GM13977 (cell line): ENCODE results near the gene KCTD2.
"Not testable (repeated sequence)": the region's sequence is repeated elsewhere in the genome, so short reads cannot be mapped to it uniquely, and the experiment has no call there.

Source experiments
- DNase-seq: peaks from one replicate; pipeline ENCODE4 v3.0.0; 2012; ENCODE audit warnings: low spot score
- CTCF ChIP-seq: IDR thresholded peaks from 2 replicates; pipeline ENCODE4 v1.5.1; 2012; ENCODE audit warnings: mild to moderate bottlenecking, control low read depth; ENCODE audit not compliant: insufficient read depth; ENCODE audit errors: extremely low read depth, missing control alignments
- in situ Hi-C: fragments of 300-500 bp; cut with MboI; formaldehyde crosslinking; loops from one replicate; pipeline ENCODE4 v1.12.0; 2022; ENCODE audit warnings: low sequenced_read_pairs, low pct_unique_long_range_greater_than_20kb, mixed read lengths, inconsistent platforms; ENCODE audit not compliant: unreplicated experiment

The KCTD2 gene

GRCh38 chr17:75044716-75045115 is 2.3 kb upstream of the KCTD2 start:
- DNase-seq, result no peak
- in situ Hi-C loops, result no loop called here
- no peak for TF ChIP-seq CTCF

GRCh38 chr17:75045946-75046406 is 1.0 kb upstream of the KCTD2 start:
- not testable (repeated sequence) for DNase-seq

DNA sequence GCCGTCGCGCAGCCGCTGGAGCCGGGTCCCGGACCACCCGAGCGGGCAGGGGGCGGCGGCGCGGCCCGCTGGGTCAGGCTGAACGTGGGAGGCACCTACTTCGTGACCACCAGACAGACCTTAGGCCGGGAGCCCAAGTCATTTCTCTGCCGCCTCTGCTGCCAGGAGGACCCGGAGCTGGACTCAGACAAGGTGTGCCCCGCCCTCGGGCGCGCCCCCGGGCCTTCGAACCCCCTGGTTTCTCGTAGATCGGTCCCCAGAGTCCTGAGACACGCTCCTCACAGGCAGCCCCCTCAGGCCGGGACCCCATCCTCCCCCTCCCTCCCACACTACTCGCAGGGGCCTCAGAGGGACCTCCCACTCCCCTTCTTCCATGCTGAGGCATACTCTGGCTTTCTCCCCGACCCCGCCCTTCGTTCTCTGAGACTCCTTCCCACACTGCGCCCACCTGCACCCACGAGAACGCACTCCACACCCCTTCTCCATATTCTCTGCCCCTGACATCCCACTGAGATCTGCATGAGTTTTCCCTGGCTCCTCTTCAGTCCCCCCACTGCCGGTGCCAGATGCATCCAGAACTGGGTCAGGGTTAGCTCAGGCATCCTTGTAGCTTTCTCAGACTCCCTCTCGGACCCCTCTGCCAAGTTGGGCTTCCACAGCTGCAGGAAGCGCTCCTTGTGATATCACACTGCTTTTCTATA is 523 bp downstream of the KCTD2 start:
- no peak for DNase-seq

More at GRCh38 chr17:75045946-75046406, 1.0 kb upstream of the KCTD2 start:
- in situ Hi-C loops, result not testable (repeated sequence)

DNA sequence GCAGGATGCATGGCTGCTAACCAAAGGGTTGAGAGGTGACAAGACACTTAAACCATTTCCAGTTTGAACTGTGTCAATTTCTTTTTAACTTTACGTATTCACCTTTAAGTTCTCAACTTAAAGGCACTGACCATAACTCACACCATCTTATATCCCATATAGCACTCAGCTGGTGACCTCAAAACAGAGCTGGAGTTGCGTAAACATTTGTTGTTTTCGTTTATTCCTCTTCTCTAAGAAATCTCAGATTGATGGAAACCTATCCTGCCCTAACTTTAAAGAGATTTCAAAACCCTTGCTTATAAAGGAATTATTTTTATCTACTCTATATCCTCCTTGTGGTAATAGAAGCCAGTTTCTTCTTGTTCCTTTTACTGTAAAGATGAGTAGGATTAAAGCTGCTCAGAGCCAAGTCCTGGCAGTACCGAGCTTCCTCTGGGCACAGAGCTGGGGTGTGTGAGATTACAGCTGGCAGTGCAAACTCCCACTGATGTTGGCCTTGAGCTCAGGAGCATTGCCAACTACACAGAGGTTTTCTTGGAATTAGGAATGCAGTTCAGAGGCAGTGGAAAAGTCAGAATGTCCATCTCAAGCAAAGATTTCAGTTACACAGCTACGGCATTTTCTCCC is 1.3 kb downstream of the KCTD2 start:
- no peak for TF ChIP-seq CTCF
- in situ Hi-C loops, result no loop called here
- DNase-seq, result no peak

More for the DNA sequence above, 523 bp downstream of the KCTD2 start:
- in situ Hi-C loops, result no loop called here
- TF ChIP-seq CTCF, result no peak

GRCh38 chr17:75049057-75049456 is 2.0 kb downstream of the KCTD2 start:
- no peak for DNase-seq
- in situ Hi-C loops, result no loop called here
- TF ChIP-seq CTCF, result no peak

DNA sequence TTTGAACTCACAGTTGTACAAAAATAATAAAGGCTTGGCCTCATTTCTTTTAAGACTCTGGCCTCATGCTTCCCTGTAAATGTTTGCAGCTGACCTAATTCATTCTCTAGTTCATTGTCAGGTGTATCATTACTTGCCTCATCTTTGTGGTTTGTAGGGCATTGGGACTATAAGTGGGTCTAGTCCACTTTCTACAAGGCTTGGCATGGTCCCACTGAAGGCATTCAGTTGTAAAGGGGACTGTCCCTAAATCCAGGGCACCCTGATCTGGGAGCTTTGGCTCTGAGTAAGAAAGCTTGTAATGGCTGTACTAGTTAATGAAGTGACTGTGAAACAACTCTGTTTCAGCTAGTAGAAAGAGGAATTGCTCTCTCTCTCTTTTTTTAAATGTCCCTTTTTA is 2.7 kb downstream of the KCTD2 start:
- no peak for DNase-seq
- no peak for TF ChIP-seq CTCF
- in situ Hi-C loops, result no loop called here

DNA sequence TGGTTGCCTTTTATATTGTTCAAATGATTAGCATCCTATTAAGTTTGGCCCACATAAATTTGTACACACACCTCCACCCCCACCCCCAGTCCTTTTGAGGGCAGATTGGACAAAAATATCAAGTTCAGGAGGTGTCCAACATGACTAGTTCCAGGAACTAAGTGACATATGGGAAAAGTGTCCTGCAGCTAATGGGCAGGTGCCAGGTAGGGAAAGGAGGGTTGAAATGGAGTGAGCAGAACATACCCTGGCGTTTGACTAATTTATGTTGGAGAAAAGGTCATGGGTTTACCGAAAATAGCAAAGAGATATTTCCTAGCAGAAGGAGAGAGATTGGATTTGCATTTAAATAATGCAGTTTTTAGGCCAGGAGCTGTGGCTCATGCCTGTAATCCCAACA is 4.9 kb downstream of the KCTD2 start:
- DNase-seq, result no peak
- in situ Hi-C loops, result no loop called here
- no peak for TF ChIP-seq CTCF
